ENCODE data around the gene CIB2. TPM values are rescaled to one million over a fixed set of nuclear protein-coding genes. Genes with fewer than 3 reads are reported as not detected.

The CIB2 gene
- 1 to 10 TPM; 2.2 to 9.4 (median 3.0) TPM for polyA plus RNA-seq

DNA sequence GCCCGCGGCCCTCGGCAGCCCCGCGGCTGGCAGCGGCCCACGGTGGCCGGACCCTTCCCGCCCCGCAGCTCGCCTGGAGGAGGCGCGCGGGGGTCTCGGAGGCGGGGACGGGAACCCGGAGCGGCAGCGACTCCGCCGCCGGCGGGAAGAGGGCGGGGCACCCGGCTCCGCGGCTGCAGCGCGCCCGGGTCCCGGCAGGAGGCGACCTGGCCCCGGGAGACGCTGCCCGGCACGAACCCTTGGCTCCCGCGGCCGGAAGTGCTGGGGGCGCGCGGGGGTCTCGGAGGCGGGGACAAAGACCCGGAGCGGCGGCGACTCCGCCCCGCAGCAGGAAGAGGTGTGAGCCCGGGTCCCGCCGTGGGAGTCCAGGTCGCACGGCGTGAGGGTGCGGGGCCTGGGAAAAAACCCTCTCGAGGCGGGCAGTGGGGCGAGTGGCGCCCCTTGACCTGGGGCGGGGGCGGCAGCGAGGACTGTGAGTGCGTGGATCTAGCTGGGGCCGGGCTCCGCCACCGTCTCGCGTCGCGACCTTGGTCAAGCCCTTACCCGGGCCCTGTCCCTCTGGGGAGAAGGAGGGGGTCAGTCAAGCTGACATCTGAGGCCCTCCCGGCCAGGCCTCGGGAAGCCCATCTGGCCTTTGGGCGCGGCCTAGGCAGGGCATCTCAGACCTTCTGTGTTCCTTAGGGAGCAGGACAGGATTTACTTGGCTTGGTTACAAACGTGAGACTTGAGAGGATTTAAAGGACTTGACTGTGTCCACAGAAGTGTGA lies at the start of gene CIB2:
CIB2 (minus strand) TSS at position 151 of the 767 bp plus-strand sequence. CDS start 230 bp downstream, outside the sequence.
- H3K27ac ChIP-seq (ENCODE audit: low read depth, low read length): peak within 1 kb of the TSS; percentile 57
- 0 to 1% (median 0%) methylated on average over 59 to 79 of the region's 79 CpGs for WGBS, 3 donors

DNA sequence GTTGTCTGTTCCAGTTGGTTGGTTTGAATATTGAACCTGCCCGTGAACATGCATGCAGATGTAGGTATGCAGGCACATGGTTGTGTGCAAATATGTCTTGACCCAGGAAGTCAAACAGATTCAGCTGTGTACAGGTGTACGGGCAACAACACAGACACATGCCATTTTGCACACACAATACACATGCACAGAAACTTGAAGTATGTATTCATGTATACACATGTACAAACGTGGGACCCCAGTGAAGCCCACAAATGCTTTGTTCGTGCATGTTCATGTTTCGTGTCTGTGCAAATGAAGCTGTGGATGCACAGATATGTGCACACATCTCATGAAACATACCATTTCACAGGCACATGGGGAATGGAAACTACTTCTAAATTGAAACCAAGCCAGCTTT lies 48.7 kb upstream of the CIB2 start:
- 79 to 90% (median 89%) methylated on average over 5 of the region's 5 CpGs for WGBS, 3 donors

DNA sequence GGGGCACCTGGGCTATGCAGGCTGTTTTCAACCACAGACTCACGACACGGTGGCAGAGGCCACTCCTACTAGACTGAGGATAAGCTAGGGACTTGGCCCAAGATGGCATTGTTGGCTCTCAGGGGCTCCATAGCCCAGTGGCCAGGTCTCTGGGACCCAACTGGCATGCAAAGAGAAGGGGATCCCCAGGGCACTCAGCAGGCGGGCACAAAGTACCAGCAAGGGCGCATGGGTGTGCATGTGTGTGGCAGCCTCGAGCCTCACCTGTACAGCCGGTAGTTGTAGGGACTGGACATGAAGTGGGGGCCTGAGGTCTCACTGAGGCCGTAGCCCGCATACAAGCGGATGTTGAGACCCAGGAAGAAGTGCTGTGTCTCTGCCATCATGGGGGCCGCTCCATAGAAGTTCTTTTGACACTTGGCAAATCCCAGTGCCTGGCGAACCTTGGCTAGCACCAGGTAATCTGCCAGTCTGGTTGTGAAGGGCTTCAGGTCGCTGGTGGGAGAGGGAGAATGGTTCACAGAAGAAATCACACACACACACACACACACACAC lies 48.1 kb upstream of the CIB2 start:
- H3K27ac ChIP-seq (ENCODE audit: low read depth, low read length): no peak overlapping the region
- 88 to 91% (median 89%) methylated on average over 12 of the region's 12 CpGs for WGBS, 3 donors

More for the DNA sequence above, 48.7 kb upstream of the CIB2 start:
- no peak overlapping the region for H3K27ac ChIP-seq (ENCODE audit: low read depth, low read length)

DNA sequence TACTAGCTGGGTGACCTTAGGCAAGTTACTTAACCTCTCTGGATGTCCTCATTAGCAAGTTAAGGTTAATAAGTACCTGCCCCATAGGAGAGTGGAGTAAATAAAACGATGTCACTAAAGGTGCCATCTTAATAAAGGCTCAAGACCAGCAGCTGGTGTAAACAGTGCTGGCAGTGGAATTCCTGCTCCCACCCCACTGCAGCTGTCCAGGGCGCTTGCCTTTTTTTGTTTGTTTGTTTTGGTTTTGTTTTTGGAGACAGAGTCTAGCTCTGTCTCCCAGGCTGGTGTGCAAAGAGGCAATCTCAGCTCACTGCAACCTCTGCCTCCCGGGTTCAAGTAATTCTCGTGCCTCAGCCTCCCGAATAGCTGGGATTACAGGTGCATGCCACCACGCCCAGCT lies 46.8 kb upstream of the CIB2 start:
- 84 to 87% (median 86%) methylated on average over 6 of the region's 6 CpGs for WGBS, 3 donors
- H3K27ac ChIP-seq (ENCODE audit: low read depth, low read length): no peak overlapping the region

DNA sequence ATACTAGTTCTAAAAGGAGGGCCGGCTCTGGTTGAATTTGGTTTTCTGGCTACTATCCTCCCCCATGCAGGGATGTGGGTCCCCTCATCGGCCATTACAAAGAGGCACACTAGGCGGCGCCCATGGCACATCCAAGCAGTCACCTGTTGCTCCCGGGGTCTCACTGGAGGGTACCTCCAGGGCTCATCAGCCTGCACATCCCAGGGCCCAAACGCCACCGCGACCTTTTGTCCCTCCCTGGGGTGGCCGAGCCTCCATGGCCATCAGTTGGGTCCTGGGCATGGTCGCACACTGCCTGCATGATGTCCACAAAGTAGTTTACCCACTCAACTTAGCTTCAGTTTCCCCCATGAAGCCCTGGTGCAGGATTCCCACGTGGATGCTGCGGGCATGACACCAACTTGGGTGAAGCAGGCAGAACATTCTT lies 46.2 kb upstream of the CIB2 start:
- 24 to 35% (median 32%) methylated on average over 12 of the region's 12 CpGs for WGBS, 3 donors
- no peak overlapping the region for H3K27ac ChIP-seq (ENCODE audit: low read depth, low read length)

DNA sequence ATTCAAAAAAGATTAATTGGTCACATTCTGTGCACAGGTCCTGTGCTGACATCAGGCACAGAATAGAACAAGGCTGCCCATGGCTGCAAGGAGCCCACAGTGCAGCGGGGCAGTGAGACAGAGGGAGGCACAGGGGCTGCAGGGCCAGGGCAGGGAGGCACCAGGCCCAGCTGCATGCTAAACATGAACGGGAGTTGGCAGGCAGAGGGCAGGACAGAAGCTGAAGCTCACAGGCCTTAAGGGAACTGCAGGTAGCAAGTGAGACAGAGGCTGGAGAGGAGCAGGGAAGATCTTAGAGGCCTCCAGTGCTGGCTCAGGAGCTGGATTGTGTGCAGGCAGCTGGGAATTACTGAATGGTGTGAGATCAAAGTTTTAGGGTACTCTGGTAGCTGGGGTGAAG lies 44.1 kb upstream of the CIB2 start:
- H3K27ac ChIP-seq (ENCODE audit: low read depth, low read length): no peak overlapping the region
- 17 to 53% (median 47%) methylated on average over 2 of the region's 2 CpGs for WGBS, 3 donors

DNA sequence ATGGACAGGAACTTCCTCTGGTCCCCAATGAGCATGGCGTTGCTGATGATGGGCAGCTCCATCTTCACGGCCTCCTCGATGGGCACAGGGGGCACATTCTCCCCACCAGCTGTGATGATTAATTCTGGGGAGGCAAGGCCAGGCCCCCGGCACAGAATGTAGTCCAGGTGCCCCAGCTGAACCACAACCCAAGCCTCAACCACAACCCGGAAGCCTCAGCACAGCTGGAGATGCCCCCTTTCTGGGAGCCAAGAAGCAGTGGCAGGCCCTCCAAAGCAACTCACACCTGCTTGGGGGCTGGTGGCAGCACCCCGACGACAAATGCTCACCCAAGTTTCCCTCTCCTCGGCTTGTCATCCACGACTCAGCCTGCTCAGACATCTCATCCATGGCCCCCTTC lies 43.2 kb upstream of the CIB2 start:
- no peak overlapping the region for H3K27ac ChIP-seq (ENCODE audit: low read depth, low read length)
- 51 to 85% (median 66%) methylated on average over 9 of the region's 9 CpGs for WGBS, 3 donors

- WGBS, 3 donors: 95 to 98% (median 98%) methylated on average over 9 of the region's 9 CpGs
- H3K27ac ChIP-seq (ENCODE audit: low read depth, low read length): no peak overlapping the region
These were observed 40.7 kb upstream of the CIB2 start for GRCh38 chr15:78171864-78172472.

DNA sequence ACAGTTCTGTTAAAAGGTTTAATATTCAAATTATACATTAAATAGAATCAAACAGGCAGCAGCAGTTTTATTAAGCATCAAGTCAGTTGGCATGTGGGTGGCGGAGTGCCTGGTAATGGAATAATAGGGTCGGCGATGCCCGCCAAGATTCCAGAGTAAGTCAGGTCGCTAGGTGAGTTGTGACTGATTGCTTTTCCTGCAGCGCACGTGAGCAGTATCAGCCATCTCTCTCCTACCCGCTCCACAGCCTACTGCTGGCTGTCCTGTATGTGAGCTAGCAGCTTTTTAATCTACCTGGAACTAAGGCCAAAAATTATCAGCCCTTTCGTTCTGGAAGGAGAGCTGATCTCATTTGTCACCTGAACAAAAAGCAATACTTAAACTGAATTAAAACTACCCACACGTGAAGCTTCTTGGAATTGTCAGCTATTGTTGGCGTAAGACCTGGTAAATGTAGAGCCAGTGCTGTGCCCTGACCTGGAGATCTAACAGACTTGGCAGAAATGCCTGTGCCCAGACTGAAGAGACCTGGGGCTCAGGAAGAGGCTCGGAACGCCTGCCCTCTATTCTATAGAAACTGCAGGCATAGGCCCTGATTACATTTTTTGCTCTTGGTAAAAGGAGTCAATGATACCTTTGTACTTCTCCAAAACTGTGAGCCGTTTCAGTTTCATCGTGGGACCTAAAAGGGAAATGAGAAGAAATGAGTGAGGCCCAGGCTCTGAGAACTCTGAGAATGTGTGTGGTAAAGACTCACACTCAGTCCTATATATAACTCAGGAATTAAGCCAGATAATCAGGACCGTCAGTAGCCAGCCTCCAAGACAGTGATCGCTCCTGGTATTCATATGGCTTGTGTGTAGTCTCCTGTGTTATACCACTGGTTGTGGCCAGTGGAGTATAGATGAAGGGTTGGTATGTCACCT lies 39.9 kb upstream of the CIB2 start:
- no peak overlapping the region for H3K27ac ChIP-seq (ENCODE audit: low read depth, low read length)
- 84 to 87% (median 85%) methylated on average over 17 of the region's 17 CpGs for WGBS, 3 donors

GRCh38 chr15:78168608-78169007 lies 37.4 kb upstream of the CIB2 start:
- WGBS, 3 donors: 75 to 85% (median 76%) methylated on average over 5 of the region's 5 CpGs
- no peak overlapping the region for H3K27ac ChIP-seq (ENCODE audit: low read depth, low read length)

DNA sequence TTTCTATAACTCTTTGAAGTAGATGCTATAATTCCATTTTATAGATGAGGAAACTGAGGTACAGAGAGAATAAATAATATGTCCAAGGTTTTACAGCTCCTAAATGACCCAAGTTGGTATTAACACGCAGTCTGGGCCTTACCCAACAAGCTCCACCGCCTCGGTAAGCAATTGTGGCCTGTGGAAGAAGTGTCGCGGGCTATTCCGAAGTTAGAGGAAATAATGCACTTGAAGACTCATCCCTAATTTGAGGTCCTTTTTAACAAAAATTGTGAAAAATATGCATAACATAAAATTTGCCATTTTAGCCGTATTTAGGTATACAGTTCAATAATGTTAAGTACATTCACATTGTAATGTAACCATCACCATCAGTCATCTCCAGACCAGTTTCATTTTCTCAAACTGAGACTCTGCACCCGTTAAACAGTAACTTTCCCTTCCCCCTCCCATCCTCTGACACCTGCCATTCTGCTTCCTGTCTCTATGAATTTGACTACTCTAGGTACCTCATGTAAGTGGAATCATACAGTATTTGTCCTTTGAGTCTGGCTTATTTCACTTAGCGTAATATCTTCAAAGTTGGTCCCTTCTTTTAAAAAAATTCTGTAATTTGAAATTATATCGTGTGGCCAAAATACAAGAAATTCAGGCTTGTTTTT lies 36.1 kb upstream of the CIB2 start:
- WGBS, 3 donors: 87 to 89% (median 88%) methylated on average over 10 of the region's 10 CpGs
- H3K27ac ChIP-seq (ENCODE audit: low read depth, low read length): no peak overlapping the region

DNA sequence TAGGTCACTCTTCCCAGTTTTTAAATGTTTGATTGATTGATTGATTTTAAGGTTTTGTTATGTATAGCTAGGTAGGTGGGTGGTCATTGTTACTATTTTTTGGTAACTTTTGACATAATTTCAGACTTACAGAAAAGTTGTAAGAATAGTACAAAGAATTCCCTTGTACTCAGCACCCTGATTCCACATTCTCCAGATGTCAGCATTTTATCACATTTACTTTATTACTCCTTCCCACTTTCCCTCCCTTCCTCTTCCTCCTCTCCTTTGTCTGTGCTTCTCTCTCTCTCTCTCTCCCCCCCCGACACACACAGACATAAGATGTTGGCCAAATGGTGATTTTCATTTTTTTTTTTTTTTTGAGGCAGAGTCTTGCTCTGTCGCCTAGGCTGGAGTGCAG lies 32.8 kb upstream of the CIB2 start:
- WGBS, 3 donors: 88 to 97% (median 94%) methylated on average over 2 of the region's 2 CpGs
- H3K27ac ChIP-seq (ENCODE audit: low read depth, low read length): no peak overlapping the region

- 86 to 94% (median 89%) methylated on average over 13 of the region's 13 CpGs for WGBS, 3 donors
- no peak overlapping the region for H3K27ac ChIP-seq (ENCODE audit: low read depth, low read length)
These were observed 30.8 kb upstream of the CIB2 start for GRCh38 chr15:78162038-78162437.

DNA sequence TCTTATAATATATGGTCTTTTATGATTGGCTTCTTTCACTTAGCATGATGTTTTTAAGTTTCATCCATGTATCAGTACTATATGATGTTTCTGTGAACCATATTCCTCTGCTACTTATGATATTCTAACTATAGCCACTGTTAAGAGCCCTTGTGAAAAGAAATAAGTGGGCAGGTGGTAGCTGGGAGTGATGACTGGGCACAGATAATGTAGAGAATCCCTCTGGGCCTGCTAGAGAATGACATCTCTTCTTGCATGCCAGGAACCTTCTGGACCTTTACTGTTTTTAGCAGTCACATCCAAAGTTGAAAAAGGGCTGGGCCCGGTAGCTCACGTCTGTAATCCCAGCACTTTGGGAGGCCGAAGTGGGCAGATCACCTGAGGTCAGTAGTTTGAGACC lies 28.1 kb upstream of the CIB2 start:
- 93 to 100% (median 93%) methylated on average over 3 of the region's 3 CpGs for WGBS, 3 donors
- H3K27ac ChIP-seq (ENCODE audit: low read depth, low read length): no peak overlapping the region

- 25 to 46% (median 35%) methylated on average over 2 of the region's 2 CpGs for WGBS, 3 donors
- H3K27ac ChIP-seq (ENCODE audit: low read depth, low read length): no peak overlapping the region
These were observed 26.0 kb upstream of the CIB2 start for GRCh38 chr15:78157203-78157602.

- WGBS, 3 donors: 81 to 83% (median 82%) methylated on average over 1 of the region's 1 CpG
- no peak overlapping the region for H3K27ac ChIP-seq (ENCODE audit: low read depth, low read length)
These were observed 25.4 kb upstream of the CIB2 start for GRCh38 chr15:78156653-78157052.

DNA sequence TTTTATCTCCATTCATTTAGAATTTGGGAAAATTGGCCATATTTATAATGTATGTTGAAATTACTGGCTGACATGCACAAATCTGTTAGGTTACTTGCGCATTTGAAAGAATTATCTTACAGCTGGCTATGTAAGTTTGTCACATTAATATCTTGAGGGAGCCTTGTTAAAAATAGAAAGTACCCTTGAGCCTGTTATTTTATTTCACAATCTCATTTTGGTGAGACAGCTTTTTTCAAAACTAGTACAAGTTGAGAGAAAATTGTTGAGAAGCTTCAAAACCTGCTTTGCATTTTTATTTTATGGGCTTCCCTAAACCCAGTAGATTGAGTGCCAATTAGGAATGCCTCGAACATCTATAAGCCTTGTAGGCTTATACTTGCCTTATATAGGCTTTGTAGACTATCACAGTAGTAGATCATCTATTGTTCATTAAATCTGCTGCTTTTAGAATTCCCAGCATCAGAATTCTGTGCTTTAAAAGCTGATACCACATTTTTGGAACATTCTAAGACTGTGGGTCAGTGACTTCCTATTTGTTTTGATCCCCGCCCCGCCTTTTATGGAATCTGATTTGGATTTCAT lies 24.2 kb upstream of the CIB2 start:
- no peak overlapping the region for H3K27ac ChIP-seq (ENCODE audit: low read depth, low read length)
- WGBS, 3 donors: 70 to 91% (median 78%) methylated on average over 4 of the region's 4 CpGs

GRCh38 chr15:78154955-78155354 lies 23.7 kb upstream of the CIB2 start:
- no peak overlapping the region for H3K27ac ChIP-seq (ENCODE audit: low read depth, low read length)

More at GRCh38 chr15:78154955-78155354, 23.7 kb upstream of the CIB2 start:
- 80 to 95% (median 84%) methylated on average over 3 of the region's 3 CpGs for WGBS, 3 donors

All from adipose tissue (tissue), 3 donors.